ENCODE data around the gene RPUSD1.

Gene RPUSD1

GRCh38 chr16:741986-742629, 46.1 kb downstream of the RPUSD1 start:
- DNase-seq = no peak

GRCh38 chr16:740764-741505, 47.2 kb downstream of the RPUSD1 start, which contains the start of gene CIAO3:
Gene CIAO3 (minus strand): TSS chr16:740997. CDS start chr16:740985, 12 bp downstream.
- peak; percentile 94 for DNase-seq

- DNase-seq = no peak
These were observed 47.8 kb downstream of the RPUSD1 start for GRCh38 chr16:740459-740763.

GRCh38 chr16:739560-740458, 48.4 kb downstream of the RPUSD1 start:
- no peak for DNase-seq

DNA sequence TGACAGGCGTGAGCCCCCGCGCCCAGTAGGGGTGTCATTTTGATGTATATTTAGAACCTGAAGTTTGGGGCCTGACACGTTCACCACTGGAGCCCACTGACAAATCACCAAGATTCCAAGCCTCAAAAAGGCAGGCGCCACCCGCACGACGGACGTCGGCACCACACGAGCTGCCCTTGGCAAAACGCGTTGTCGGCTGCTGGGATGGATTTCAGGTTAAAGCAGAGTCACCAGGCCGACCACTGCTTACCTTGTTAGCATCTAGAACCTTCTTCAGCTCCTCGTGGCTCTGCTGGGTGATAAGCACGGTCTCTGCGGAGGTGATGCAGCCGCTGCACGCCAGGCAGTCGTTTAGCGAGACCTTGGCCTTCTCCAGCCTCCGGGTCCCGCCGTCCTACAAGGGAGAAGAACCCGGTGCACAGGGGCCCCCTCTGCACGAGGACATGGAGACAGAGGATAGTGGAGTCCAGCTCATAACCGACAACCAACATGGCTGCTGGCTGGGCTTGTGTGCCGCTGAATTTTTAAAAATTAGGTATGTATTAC, 51.2 kb downstream of the RPUSD1 start:
- no peak for DNase-seq

- no peak for DNase-seq
These were observed 52.2 kb downstream of the RPUSD1 start for GRCh38 chr16:735982-736453.

GRCh38 chr16:734981-735881, 53.0 kb downstream of the RPUSD1 start:
- no peak for DNase-seq

Data from hematopoietic multipotent progenitor cell treated with erythropoietin and hydrocortisone succinate and interleukin-3 and kit ligand, for 4 days (in vitro differentiated cells).